Cardiac muscle cell (in vitro differentiated cells and primary cell): Measurements from ENCODE around the gene ZEB2. TPM values are rescaled to one million over a fixed set of nuclear protein-coding genes. Genes with fewer than 3 reads are reported as not detected.

Source experiments
- DNase-seq, 2 donors: peaks; one replicate each; pipeline versions ENCODE4 v3.0.0 to v3.0.0-alpha.2; 2010 to 2017; ENCODE audit warnings: low read depth in 1 of 2, low spot score in 1 of 2
- H3K27ac ChIP-seq: fragments of 200-600 bp; sonication (generic); 2 replicates; pipeline ENCODE4 v1.5.1; 2016
- H3K27me3 ChIP-seq: fragments of 200-600 bp; sonication (generic); 2 replicates; pipeline ENCODE4 v1.6.0; 2016; ENCODE audit warnings: control low read depth
- H3K36me3 ChIP-seq: fragments of 200-600 bp; sonication (generic); 2 replicates; pipeline ENCODE4 v1.5.1; 2016; ENCODE audit warnings: control low read depth
- H3K4me1 ChIP-seq: fragments of 200-600 bp; sonication (generic); 2 replicates; pipeline ENCODE4 v1.8.1; 2017; ENCODE audit warnings: low read depth, mild to moderate bottlenecking, mixed run types
- H3K4me3 ChIP-seq: fragments of 200-600 bp; sonication (generic); 2 replicates; pipeline ENCODE4 v1.5.1; 2016; ENCODE audit warnings: mild to moderate bottlenecking
- H3K9me3 ChIP-seq: fragments of 200-600 bp; sonication (generic); 2 replicates; pipeline ENCODE4 v1.5.1; 2017; ENCODE audit warnings: low read depth, mild to moderate bottlenecking, control low read depth
- CTCF ChIP-seq: IDR thresholded peaks from 2 replicates; pipeline ENCODE4 v1.5.1; 2012; ENCODE audit warnings: low read depth, mild to moderate bottlenecking, low read length
- polyA plus RNA-seq: library from polyadenylated mRNA; unstranded; fragments of >200 nt; fragmentation: Nextera tagmentation; extraction: Ambion mirVana; gene quantifications from 2 replicates; pipeline ENCODE4 v1.2.1, GENCODE V29; 2016
- total RNA-seq: library from RNA; depleted of rRNA; stranded (reverse); fragments of >200 nt; gene quantifications from 2 replicates; pipeline ENCODE4 v1.2.3, GENCODE V29; 2016

The ZEB2 gene
- total RNA-seq (27.0 and 41.2 TPM in 2 replicates), polyA plus RNA-seq (16.8 and 17.9 TPM in 2 replicates)

GRCh38 chr2:144519934-144520731, at the start of gene ZEB2:
Gene ZEB2, minus strand, starts transcription at chr2:144520119. Its CDS starts 2,769 bp downstream, at chr2:144517350.
- Histone ChIP-seq H3K4me3 (peak within 1 kb of the TSS; percentile 99), H3K27ac (no peak within 1 kb of the TSS), H3K4me1 (peaks cover 13% of the 10 kb centered on the region), H3K36me3 (no peaks in the 10 kb centered on the region), H3K9me3 (no peaks in the 10 kb centered on the region), H3K27me3 (no peaks in the 10 kb centered on the region)
- TF ChIP-seq CTCF: peak; percentile 73
- DNase-seq: peak; percentile 75 to 95

GRCh38 chr2:144567745-144568144, 47.8 kb upstream of the ZEB2 start:
- Histone ChIP-seq H3K36me3 (no peaks in the 10 kb centered on the region), H3K9me3 (no peaks in the 10 kb centered on the region), H3K4me1 (no peaks in the 10 kb centered on the region), H3K27ac (no peak overlapping the region), H3K4me3 (no peak overlapping the region), H3K27me3 (no peaks in the 10 kb centered on the region)
- no peak for TF ChIP-seq CTCF
- no peak for DNase-seq

GRCh38 chr2:144566448-144566847, 46.5 kb upstream of the ZEB2 start:
- no peak for TF ChIP-seq CTCF

GRCh38 chr2:144560251-144560650, 40.3 kb upstream of the ZEB2 start:
- no peaks in the 10 kb centered on the region for H3K9me3 ChIP-seq
- no peaks in the 10 kb centered on the region for H3K27me3 ChIP-seq
- H3K4me1 ChIP-seq: no peaks in the 10 kb centered on the region
- DNase-seq: no peak
- no peak overlapping the region for H3K27ac ChIP-seq
- H3K4me3 ChIP-seq: no peak overlapping the region
- TF ChIP-seq CTCF: no peak
- H3K36me3 ChIP-seq: no peaks in the 10 kb centered on the region

More at GRCh38 chr2:144566448-144566847, 46.5 kb upstream of the ZEB2 start:
- Histone ChIP-seq H3K4me3 (no peak overlapping the region), H3K27me3 (no peaks in the 10 kb centered on the region), H3K36me3 (no peaks in the 10 kb centered on the region), H3K4me1 (no peaks in the 10 kb centered on the region), H3K27ac (no peak overlapping the region), H3K9me3 (no peaks in the 10 kb centered on the region)
- DNase-seq: no peak

GRCh38 chr2:144559681-144560080, 39.8 kb upstream of the ZEB2 start:
- Histone ChIP-seq H3K27ac (no peak overlapping the region), H3K36me3 (no peaks in the 10 kb centered on the region), H3K4me3 (no peak overlapping the region), H3K9me3 (no peaks in the 10 kb centered on the region), H3K4me1 (no peaks in the 10 kb centered on the region), H3K27me3 (no peaks in the 10 kb centered on the region)
- TF ChIP-seq CTCF: no peak
- no peak for DNase-seq
